Ovary (tissue), 3 donors: ENCODE results near the gene MCM5.
"Not testable (repeated sequence)": the region's sequence is repeated elsewhere in the genome, so short reads cannot be mapped to it uniquely, and the experiment has no call there.

Source experiments
- CTCF ChIP-seq, 3 donors: fragments of 450-650 bp in 2 of 3; fragments of 200-600 bp in 1 of 3; IDR thresholded peaks; one replicate each; pipeline versions ENCODE4 v1.5.1 to v1.8.0; 2016 to 2022; ENCODE audit warnings: antibody characterized with exemption in 3 of 3, mild to moderate bottlenecking in 1 of 3
- POLR2A ChIP-seq: fragments of 450-650 bp; IDR thresholded peaks from one replicate; pipeline ENCODE4 v1.6.1; 2017; ENCODE audit warnings: antibody characterized with exemption, mild to moderate bottlenecking, moderate library complexity
- donor health status: DM: no; HTN: no; CAD: no.

GRCh38 chr22:35471566-35471965, 71.6 kb downstream of the MCM5 start:
- TF ChIP-seq CTCF (IDR thresholded peaks at IDR 0.05); POLR2A: not testable (repeated sequence)
